ENCODE measurements around the gene DCAF16. TPM values are rescaled to one million over a fixed set of nuclear protein-coding genes. Genes with fewer than 3 reads are reported as not detected.

Gene DCAF16
- total and polyA plus RNA-seq, 2 donors, result 16.3 to 46.7 TPM

DNA sequence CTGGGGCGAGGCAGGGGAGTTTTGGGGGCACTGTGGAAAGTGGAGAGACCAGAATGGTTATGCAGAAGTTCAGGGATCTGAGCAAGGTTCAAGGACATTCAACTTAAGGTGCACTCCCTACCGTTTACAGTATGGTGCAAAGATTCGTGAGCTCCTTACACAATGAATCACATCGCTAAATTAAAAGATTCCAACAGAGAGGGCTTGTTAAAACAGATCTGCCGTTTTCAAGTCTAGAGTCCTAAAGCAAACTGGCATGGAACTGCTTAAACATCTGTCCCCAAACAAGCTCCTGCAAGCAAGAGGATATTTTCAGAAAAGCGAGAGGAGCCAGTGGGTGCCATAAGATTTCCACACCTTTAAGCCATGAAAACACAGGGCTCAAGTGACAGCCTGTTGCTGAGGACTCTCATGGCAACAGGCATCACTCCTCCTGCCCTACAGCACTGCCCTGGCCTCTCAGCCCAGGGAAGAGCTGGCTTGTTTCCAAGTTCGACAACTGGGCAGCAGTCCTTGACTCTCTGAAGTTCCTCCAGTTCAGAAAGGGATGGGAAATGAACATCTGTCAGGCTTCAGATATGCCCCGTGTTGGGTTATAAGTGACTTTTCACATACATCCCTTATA is 39.2 kb downstream of the DCAF16 start:
- Histone ChIP-seq H3K4me3 (ENCODE audit: low read depth, low read length) (no peak overlapping the region), H3K36me3 (ENCODE audit: insufficient read depth) (no peaks in the 10 kb centered on the region), H3K27ac (ENCODE audit: low read depth) (no peak overlapping the region), H3K4me1 (ENCODE audit: insufficient read depth) (no peaks in the 10 kb centered on the region)
- no peak for DNase-seq (ENCODE audit: extremely low spot score)
- 69% methylated on average over 8 of the region's 8 CpGs for WGBS

DNA sequence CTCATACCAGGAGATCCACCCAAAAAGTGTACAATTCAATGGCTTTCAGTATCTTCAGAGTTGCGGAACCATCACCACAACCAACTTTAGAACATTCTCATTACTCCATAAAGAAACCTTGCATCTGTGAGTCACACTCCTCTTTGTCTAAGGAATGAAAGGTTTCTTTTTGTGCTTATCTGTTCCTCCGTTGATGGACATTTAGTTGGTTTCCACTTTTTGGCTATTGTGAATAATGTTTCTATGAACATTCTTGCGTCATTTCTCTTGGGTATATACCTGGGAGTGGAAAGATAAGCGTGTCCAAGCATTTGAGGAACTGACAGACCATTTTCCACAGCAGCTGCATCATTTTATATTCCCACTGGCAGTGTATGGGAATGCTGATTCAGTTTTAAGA is 39.7 kb downstream of the DCAF16 start:
- Histone ChIP-seq H3K36me3 (ENCODE audit: insufficient read depth) (no peaks in the 10 kb centered on the region), H3K4me1 (ENCODE audit: insufficient read depth) (no peaks in the 10 kb centered on the region), H3K27ac (ENCODE audit: low read depth) (no peak overlapping the region), H3K4me3 (ENCODE audit: low read depth, low read length) (no peak overlapping the region)
- no peak for DNase-seq (ENCODE audit: extremely low spot score)
- 75% methylated on average over 4 of the region's 4 CpGs for WGBS

DNA sequence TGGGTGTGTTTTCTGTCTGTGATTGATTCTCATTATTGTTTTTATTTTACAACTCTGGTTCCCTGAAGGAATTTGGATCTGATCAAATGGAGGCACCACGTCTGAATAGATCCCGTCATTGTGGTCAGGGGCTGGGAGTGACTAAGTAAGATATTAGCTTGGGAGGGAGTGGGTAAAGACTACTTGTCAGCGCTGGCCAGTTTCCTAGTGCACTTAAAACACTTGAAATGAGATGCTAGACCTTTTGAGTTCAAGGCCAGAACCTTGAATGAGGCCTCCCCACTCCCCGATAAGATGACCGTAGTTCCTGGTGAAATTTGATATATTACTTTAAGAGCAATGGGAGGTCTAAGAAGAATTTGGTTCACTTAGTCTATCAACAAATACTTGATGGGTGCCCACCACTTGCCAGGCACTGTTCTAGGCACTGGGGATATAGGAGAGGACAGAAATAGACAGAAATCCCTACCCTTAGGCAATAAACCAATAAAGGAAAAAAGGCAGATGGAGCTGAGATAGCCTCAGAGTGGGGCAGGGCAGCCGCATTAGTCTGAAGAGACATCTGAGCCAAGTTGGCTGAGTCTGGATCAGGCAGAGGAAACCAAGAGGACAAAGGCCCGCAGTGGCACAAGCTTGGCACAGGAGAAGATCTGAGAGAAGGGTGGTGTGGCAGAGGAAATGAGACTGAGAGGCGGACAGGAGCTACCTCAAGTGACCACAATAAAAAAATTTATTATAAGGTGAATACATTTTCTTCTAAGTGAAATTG is 41.0 kb downstream of the DCAF16 start:
- Histone ChIP-seq H3K27ac (ENCODE audit: low read depth) (no peak overlapping the region), H3K4me1 (ENCODE audit: insufficient read depth) (no peaks in the 10 kb centered on the region), H3K36me3 (ENCODE audit: insufficient read depth) (no peaks in the 10 kb centered on the region), H3K4me3 (ENCODE audit: low read depth, low read length) (no peak overlapping the region)
- DNase-seq (ENCODE audit: extremely low spot score), result no peak
- WGBS, result 81% methylated on average over 8 of the region's 8 CpGs

DNA sequence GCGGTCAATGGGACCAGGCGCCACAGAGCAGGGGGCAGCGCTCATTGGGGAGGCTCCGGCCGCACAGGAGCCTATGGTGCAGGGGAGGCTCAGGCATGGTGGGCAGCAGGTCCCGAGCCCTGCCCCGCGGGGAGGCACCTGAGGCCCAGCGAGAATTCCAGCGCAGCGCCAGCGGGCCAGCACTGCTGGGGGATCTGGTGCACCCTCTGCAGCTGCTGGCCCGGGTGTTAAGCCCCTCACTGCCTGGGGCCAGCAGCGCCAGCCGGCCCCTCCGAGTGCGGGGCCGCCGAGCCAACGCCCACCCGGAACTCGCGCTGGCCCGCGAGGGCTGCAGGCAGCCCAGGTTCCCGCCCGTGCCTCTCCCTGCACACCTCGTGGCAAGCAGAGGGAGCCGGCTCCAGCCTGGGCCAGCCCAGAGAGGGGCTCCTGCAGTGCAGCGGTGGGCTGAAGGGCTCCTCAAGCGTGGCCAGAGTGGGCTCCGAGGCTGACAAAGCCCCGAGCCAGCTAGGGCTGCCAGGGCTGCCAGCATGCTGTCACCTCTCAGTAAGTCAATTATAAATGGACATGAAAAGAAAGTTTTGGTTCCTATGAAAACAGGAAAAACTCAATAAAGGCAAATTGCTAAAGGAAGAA is 43.6 kb downstream of the DCAF16 start:
- WGBS, result 90% methylated on average over 33 of the region's 33 CpGs
- no peaks in the 10 kb centered on the region for H3K4me1 ChIP-seq (ENCODE audit: insufficient read depth)
- H3K36me3 ChIP-seq (ENCODE audit: insufficient read depth), result no peaks in the 10 kb centered on the region
- H3K4me3 ChIP-seq (ENCODE audit: low read depth, low read length), result no peak overlapping the region
- DNase-seq (ENCODE audit: extremely low spot score), result no peak
- no peak overlapping the region for H3K27ac ChIP-seq (ENCODE audit: low read depth)

DNA sequence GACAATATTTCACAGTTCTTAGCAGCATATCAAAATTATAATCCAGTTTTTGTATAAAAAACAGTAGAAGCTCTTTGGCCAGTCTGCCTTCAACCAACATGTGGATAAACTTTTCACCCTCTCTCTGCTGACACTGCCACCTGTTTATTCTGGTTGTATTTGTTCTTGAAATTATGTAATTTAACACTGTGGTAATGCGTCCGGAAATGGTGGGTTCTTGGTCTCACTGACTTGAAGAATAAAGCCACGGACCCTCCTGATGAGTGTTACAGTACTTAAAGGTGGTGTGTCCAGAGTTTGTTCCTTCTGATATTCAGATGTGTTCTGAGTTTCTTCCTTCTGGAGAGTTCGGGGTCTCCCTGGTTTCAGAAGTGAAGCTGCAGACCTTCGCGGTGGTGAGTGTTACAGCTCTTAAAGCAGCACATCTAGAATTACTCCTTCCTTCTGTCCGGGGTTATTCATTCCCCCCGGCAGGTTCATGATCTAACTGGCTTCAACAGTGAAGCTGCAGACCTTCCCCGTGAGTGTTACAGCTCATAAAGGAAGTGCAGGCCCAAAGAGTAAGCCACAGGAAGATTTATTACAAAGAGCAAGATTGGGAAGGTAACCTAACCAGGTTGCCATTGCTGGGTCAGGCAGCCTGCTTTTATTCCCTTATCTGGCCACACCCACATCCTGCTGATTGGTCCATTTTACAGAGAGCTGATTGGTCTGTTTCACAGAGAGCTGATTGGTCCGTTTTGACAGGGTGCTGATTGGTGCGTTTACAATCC is 44.9 kb downstream of the DCAF16 start:
- WGBS, result 75% methylated on average over 11 of the region's 11 CpGs
- Histone ChIP-seq H3K4me3 (ENCODE audit: low read depth, low read length) (no peak overlapping the region), H3K27ac (ENCODE audit: low read depth) (no peak overlapping the region), H3K4me1 (ENCODE audit: insufficient read depth) (no peaks in the 10 kb centered on the region), H3K36me3 (ENCODE audit: insufficient read depth) (no peaks in the 10 kb centered on the region)
- no peak for DNase-seq (ENCODE audit: extremely low spot score)

DNA sequence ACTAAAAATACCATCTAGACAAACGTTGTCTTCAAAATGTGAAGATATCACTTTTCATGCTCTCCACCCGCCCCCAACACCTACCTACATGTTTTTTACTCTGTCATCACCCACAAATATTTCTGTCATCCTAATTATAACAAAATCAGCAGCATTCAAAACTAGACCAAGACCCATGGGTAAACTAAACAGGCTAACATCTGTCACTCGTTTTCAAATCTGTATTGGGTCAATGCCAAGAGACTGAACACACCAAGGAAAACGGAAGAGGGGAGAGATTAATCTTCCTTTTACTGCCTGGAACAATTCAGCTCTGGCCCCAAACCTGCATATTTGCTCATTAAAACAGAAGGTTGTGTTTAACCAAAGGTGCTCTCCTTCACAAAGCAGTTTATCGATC is 46.6 kb downstream of the DCAF16 start:
- no peak overlapping the region for H3K4me3 ChIP-seq (ENCODE audit: low read depth, low read length)
- no peaks in the 10 kb centered on the region for H3K4me1 ChIP-seq (ENCODE audit: insufficient read depth)
- H3K36me3 ChIP-seq (ENCODE audit: insufficient read depth), result no peaks in the 10 kb centered on the region
- no peak for DNase-seq (ENCODE audit: extremely low spot score)
- 50% methylated on average over 5 of the region's 5 CpGs for WGBS
- no peak overlapping the region for H3K27ac ChIP-seq (ENCODE audit: low read depth)

DNA sequence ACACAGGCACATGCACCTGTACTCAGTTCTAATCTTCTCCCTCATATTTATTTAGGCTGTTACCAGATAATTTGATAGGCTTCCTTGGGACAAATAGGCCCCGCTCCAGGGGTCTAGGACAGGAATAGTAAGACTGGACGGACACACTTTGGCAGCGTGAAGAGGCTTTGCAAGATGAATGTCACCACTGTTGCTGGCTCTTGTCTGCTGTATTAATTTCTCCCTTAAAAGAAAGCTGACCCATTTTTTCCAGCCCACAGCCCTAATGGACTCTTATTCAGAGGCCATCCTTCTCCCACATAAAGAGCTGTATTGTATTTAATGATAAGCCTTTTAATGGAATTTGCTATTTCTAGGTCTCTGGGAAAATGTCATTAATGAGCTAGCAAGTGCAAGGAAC is 47.1 kb downstream of the DCAF16 start:
- Histone ChIP-seq H3K4me3 (ENCODE audit: low read depth, low read length) (no peak overlapping the region), H3K27ac (ENCODE audit: low read depth) (no peak overlapping the region)
- 80% methylated on average over 3 of the region's 3 CpGs for WGBS

DNA sequence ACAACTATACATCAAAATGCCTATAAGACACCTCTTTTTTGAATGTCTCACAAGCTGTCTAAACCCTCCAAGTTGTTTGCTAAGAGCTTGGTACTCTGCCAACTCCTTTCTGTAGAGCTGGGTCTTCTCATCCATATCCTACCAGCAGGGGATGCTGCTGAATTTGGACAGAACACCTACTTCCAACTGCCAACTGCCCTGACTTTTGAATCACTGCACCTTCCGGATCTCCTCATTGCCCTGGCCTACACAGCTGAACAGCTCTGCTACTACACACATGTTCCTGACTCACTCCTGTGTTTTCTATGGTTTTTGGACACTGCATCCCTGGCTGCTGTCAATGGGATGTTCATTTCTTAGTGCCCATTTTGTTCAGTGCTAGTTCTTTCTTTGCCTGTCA is 47.8 kb downstream of the DCAF16 start:
- no peak for DNase-seq (ENCODE audit: extremely low spot score)
- Histone ChIP-seq H3K36me3 (ENCODE audit: insufficient read depth) (no peaks in the 10 kb centered on the region), H3K27ac (ENCODE audit: low read depth) (no peak overlapping the region), H3K4me3 (ENCODE audit: low read depth, low read length) (no peak overlapping the region), H3K4me1 (ENCODE audit: insufficient read depth) (no peaks in the 10 kb centered on the region)
- 71% methylated on average over 1 of the region's 1 CpG for WGBS

More for the DNA sequence above, 47.1 kb downstream of the DCAF16 start:
- no peak for DNase-seq (ENCODE audit: extremely low spot score)
- Histone ChIP-seq H3K4me1 (ENCODE audit: insufficient read depth) (no peaks in the 10 kb centered on the region), H3K36me3 (ENCODE audit: insufficient read depth) (no peaks in the 10 kb centered on the region)

DNA sequence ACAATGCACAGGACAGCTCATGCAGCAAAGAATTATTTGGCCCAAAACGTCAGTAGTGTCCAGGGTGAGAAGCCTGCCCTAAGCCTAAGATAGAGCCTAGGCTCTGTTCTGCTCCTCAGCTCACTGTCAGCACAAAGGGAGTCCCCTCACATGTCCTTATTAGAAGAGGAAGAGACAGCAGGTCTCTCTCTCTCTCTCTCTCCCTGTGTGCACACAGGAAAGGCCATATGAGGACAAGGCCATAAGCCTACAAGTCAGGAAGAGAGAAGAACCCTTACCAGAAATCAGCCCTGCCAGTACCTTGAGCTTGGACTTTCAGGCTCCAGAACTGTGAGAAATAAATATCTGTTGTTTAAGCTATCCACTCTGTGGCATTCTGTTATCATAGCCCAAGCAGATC is 49.5 kb downstream of the DCAF16 start:
- Histone ChIP-seq H3K4me3 (ENCODE audit: low read depth, low read length) (no peak overlapping the region), H3K27ac (ENCODE audit: low read depth) (no peak overlapping the region), H3K36me3 (ENCODE audit: insufficient read depth) (no peaks in the 10 kb centered on the region), H3K4me1 (ENCODE audit: insufficient read depth) (no peaks in the 10 kb centered on the region)
- WGBS, result 48% methylated on average over 1 of the region's 1 CpG
- DNase-seq (ENCODE audit: extremely low spot score), result no peak

DNA sequence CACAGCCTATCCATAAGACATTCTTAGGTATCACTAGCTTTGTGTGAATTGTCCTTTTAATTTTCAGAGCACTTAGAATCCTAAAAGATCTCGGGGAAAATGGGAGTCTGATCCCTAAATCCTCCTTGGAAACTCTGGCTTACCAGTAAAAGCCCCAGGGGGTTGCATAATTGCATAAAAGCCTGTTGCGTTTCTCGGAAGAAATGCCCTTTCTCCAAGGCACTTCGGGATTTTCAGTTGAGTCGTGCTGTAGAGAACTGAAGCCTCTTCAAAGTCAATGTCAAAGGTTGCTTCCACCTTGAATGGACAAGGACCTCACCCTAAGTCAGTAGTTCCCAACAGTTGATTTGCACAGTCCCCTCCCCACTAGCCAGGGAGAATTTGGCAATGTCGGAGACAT is 49.9 kb downstream of the DCAF16 start:
- Histone ChIP-seq H3K4me1 (ENCODE audit: insufficient read depth) (no peaks in the 10 kb centered on the region), H3K27ac (ENCODE audit: low read depth) (no peak overlapping the region), H3K4me3 (ENCODE audit: low read depth, low read length) (no peak overlapping the region), H3K36me3 (ENCODE audit: insufficient read depth) (no peaks in the 10 kb centered on the region)
- WGBS, result 64% methylated on average over 6 of the region's 6 CpGs
- DNase-seq (ENCODE audit: extremely low spot score), result no peak

DNA sequence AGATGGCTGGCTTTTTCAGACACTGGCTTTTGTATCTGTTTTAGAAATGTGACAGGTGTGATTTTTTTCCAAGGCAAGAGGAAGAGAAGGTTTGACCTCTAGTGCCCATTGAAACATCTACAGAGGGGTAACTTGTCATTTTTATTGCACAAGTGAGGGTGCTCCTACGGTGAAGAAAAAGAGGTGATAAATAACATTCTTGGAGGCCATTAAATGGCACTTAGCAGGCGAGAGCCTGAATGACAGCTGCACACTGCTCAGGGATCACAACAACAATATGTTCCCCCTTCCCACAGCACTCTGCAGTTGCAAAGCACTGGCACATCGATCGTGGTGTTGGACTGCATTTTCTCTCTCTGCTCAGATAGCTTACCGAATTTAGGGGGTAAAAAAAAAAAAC is 52.1 kb downstream of the DCAF16 start:
- Histone ChIP-seq H3K4me3 (ENCODE audit: low read depth, low read length) (no peak overlapping the region), H3K36me3 (ENCODE audit: insufficient read depth) (no peaks in the 10 kb centered on the region), H3K27ac (ENCODE audit: low read depth) (no peak overlapping the region), H3K4me1 (ENCODE audit: insufficient read depth) (no peaks in the 10 kb centered on the region)
- DNase-seq (ENCODE audit: extremely low spot score), result no peak
- 40% methylated on average over 5 of the region's 5 CpGs for WGBS

DNA sequence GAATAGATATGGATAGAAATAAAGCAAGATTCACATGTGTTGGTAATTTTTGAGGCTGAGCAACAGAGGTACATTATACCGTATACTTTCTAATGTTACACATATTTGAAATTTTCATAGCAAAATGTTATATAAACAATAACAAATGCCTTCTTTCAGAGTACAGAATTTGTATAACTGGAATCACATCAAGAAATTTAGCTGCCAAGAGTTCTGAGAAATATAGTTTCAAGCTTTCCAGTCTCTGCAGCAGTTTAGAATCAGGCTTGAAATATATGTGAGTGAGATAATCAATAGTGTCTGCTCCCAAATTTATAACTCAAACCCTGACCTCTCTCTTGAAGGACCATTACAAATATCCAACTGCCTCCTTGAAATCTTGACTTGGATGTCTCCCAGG is 52.9 kb downstream of the DCAF16 start:
- no peak overlapping the region for H3K27ac ChIP-seq (ENCODE audit: low read depth)
- WGBS, result 28% methylated on average over 1 of the region's 1 CpG

DNA sequence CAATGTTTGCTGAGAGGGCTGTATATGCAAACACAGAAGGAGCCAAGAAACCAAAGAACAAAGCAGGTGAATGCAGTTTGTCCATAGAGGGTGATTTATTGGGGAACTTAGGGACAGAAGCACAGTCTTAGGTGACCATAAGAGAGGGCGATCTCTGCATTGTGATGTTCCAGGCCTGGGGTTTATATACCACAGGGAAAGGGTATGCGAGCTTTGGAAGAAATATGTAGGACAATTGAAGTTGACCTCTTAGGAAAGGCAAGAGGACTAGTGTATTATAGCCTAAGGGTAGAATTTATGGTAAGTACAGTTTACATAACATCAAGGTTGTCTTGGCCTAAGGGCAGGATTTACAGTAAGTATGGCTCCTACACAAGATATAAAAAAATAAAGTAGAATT is 56.9 kb downstream of the DCAF16 start:
- H3K4me1 ChIP-seq (ENCODE audit: insufficient read depth), result no peaks in the 10 kb centered on the region
- DNase-seq (ENCODE audit: extremely low spot score), result no peak
- H3K4me3 ChIP-seq (ENCODE audit: low read depth, low read length), result no peak overlapping the region
- H3K36me3 ChIP-seq (ENCODE audit: insufficient read depth), result no peaks in the 10 kb centered on the region
- no peak overlapping the region for H3K27ac ChIP-seq (ENCODE audit: low read depth)
- WGBS, result 90% methylated on average over 2 of the region's 2 CpGs

More for the DNA sequence above, 52.9 kb downstream of the DCAF16 start:
- H3K36me3 ChIP-seq (ENCODE audit: insufficient read depth), result no peaks in the 10 kb centered on the region
- H3K4me1 ChIP-seq (ENCODE audit: insufficient read depth), result no peaks in the 10 kb centered on the region
- no peak overlapping the region for H3K4me3 ChIP-seq (ENCODE audit: low read depth, low read length)
- DNase-seq (ENCODE audit: extremely low spot score), result no peak

Measured in urinary bladder (tissue), 4 donors.